Thoracic aorta (tissue), 2 donors: ENCODE results near the gene PCDHGB7. TPM values are rescaled to one million over a fixed set of nuclear protein-coding genes. Genes with fewer than 3 reads are reported as not detected.
A peak's percentile ranks its signal among the peaks of the same experiment; 100 is the strongest.
"Not testable (repeated sequence)": the region's sequence is repeated elsewhere in the genome, so short reads cannot be mapped to it uniquely, and the experiment has no call there.

Experiments used
- ATAC-seq: fragments of 150-250 bp; one replicate; pipeline ENCODE4 v1.8.0; 2017; ENCODE audit warnings: low read depth; ENCODE audit not compliant: insufficient number of reproducible peaks, low FRiP score
- DNase-seq: peaks from one replicate; pipeline ENCODE4 v3.0.0-alpha.2; 2020; ENCODE audit warnings: low spot score
- H3K27ac ChIP-seq, 2 donors: fragments of 200-600 bp; sonication (generic); 1 replicate in 1 of 2; 2 replicates in 1 of 2; pipeline ENCODE4 v1.5.1; 2016; ENCODE audit warnings: mild to moderate bottlenecking in 2 of 2, moderate library complexity in 2 of 2
- H3K27me3 ChIP-seq: fragments of 200-600 bp; sonication (generic); replicated peaks from 2 replicates; pipeline ENCODE4 v1.6.0; 2016; ENCODE audit warnings: mild to moderate bottlenecking; ENCODE audit not compliant: insufficient read depth
- H3K36me3 ChIP-seq: fragments of 200-600 bp; sonication (generic); one replicate; pipeline ENCODE4 v1.5.1; 2016
- H3K4me1 ChIP-seq, 2 donors: fragments of 200-600 bp; sonication (generic); 1 replicate in 1 of 2; 2 replicates in 1 of 2; pipeline versions ENCODE4 v1.5.1 to v1.6.0; 2016; ENCODE audit warnings: low read depth in 2 of 2, mild to moderate bottlenecking in 1 of 2; ENCODE audit not compliant: control insufficient read depth in 1 of 2
- H3K4me3 ChIP-seq: fragments of 200-600 bp; sonication (generic); 2 replicates; pipeline ENCODE4 v1.5.1; 2016; ENCODE audit warnings: mild to moderate bottlenecking
- H3K9me3 ChIP-seq: fragments of 200-600 bp; sonication (generic); 2 replicates; pipeline ENCODE4 v1.5.1; 2016
- CTCF ChIP-seq: fragments of 200-600 bp; sonication (generic); IDR thresholded peaks from one replicate; pipeline ENCODE4 v1.5.1; 2019; ENCODE audit warnings: antibody characterized with exemption
- total RNA-seq, 2 donors: library from RNA; depleted of rRNA; stranded (reverse); fragments of >200 nt; gene quantifications; one replicate each; pipeline versions ENCODE4 v1.1.0 to v1.2.3, GENCODE V29; 2016

PCDHGB7 gene
- total RNA-seq, 2 donors from 2014 or later: 18.0 to 28.1 TPM

GRCh38 chr5:141397756-141398551 is 19.5 kb upstream of the PCDHGB7 start, which contains the start of gene PCDHGB5:
TSS of gene PCDHGB5 (plus strand) at chr5:141397947. CDS start at chr5:141398128, 181 bp downstream.
- TF ChIP-seq CTCF: peak; percentile 29
- peaks cover 88% of the 10 kb centered on the region for H3K9me3 ChIP-seq
- DNase-seq, H3K36me3 ChIP-seq, H3K4me1 ChIP-seq, H3K27me3 ChIP-seq, H3K27ac ChIP-seq, ATAC-seq: not testable (repeated sequence)
- peak within 1 kb of the TSS; percentile 47 for H3K4me3 ChIP-seq

- TF ChIP-seq CTCF: no peak
- Histone ChIP-seq H3K4me1 (no peaks in the 10 kb centered on the region), H3K27me3 (no peaks in the 10 kb centered on the region), H3K9me3 (peaks cover 88% of the 10 kb centered on the region), H3K4me3 (peak overlapping the region; percentile 33), H3K36me3 (no peaks in the 10 kb centered on the region), H3K27ac (no peak overlapping the region)
- no peak for DNase-seq
- ATAC-seq: no peak
Measured at GRCh38 chr5:141398608-141399007, 18.9 kb upstream of the PCDHGB7 start.

- Histone ChIP-seq H3K27me3 (no peaks in the 10 kb centered on the region), H3K4me1 (no peaks in the 10 kb centered on the region), H3K9me3 (peaks cover 88% of the 10 kb centered on the region), H3K27ac (no peak overlapping the region), H3K4me3 (peak overlapping the region; percentile 24), H3K36me3 (no peaks in the 10 kb centered on the region)
- no peak for DNase-seq
- TF ChIP-seq CTCF: no peak
- ATAC-seq: no peak
Measured at GRCh38 chr5:141399555-141400258, 17.8 kb upstream of the PCDHGB7 start.

- ATAC-seq: no peak
- H3K36me3 ChIP-seq: no peaks in the 10 kb centered on the region
- DNase-seq: no peak
- peaks cover 90% of the 10 kb centered on the region for H3K9me3 ChIP-seq
- no peaks in the 10 kb centered on the region for H3K4me1 ChIP-seq
- no peak for TF ChIP-seq CTCF
- no peaks in the 10 kb centered on the region for H3K27me3 ChIP-seq
- H3K4me3 ChIP-seq: peak within 1 kb of the TSS; percentile 55
- H3K27ac ChIP-seq: no peak within 1 kb of the TSS
Measured at GRCh38 chr5:141402553-141403243, 14.8 kb upstream of the PCDHGB7 start, which contains the start of gene PCDHGA9. TSS of gene PCDHGA9 (plus strand) at chr5:141402778. CDS start at chr5:141402953, 175 bp downstream.

- no peak for ATAC-seq
- DNase-seq: no peak
- Histone ChIP-seq H3K9me3 (peaks cover 93% of the 10 kb centered on the region), H3K36me3 (no peaks in the 10 kb centered on the region), H3K4me1 (no peaks in the 10 kb centered on the region), H3K4me3 (peak overlapping the region; percentile 55), H3K27me3 (no peaks in the 10 kb centered on the region), H3K27ac (no peak overlapping the region)
- no peak for TF ChIP-seq CTCF
Measured at GRCh38 chr5:141403387-141403786, 14.1 kb upstream of the PCDHGB7 start.

GRCh38 chr5:141407790-141408505 is 9.5 kb upstream of the PCDHGB7 start, which contains the start of gene PCDHGB6:
TSS of gene PCDHGB6 (plus strand) at chr5:141408021. CDS start at chr5:141408203, 182 bp downstream.
- DNase-seq, ATAC-seq, H3K36me3 ChIP-seq, H3K4me1 ChIP-seq, H3K27ac ChIP-seq, H3K27me3 ChIP-seq: not testable (repeated sequence)
- Histone ChIP-seq H3K4me3 (peak within 1 kb of the TSS; percentile 49), H3K9me3 (peaks cover 99% of the 10 kb centered on the region)
